Colonic mucosa (tissue), 4 donors: ENCODE results near the gene SULT1E1. TPM values are rescaled to one million over a fixed set of nuclear protein-coding genes. Genes with fewer than 3 reads are reported as not detected.

ENCODE experiments used
- DNase-seq: peaks from one replicate; pipeline ENCODE4 v3.0.0-alpha.2; 2020
- H3K27ac ChIP-seq: fragments of 200-600 bp; one replicate; pipeline ENCODE4 v1.8.0; 2021
- H3K27me3 ChIP-seq: fragments of 200-600 bp; one replicate; pipeline ENCODE4 v1.8.0; 2021
- H3K36me3 ChIP-seq: fragments of 200-600 bp; one replicate; pipeline ENCODE4 v1.8.0; 2021
- H3K4me1 ChIP-seq: fragments of 200-600 bp; one replicate; pipeline ENCODE4 v1.8.0; 2021; ENCODE audit warnings: mild to moderate bottlenecking
- H3K4me3 ChIP-seq: fragments of 200-600 bp; one replicate; pipeline ENCODE4 v1.8.0; 2021
- H3K9ac ChIP-seq, 2 donors: one replicate each; pipeline ENCODE4 v1.7.0; 2013; ENCODE audit warnings: control low read depth in 2 of 2, low read depth in 2 of 2, low read length in 2 of 2
- H3K9me3 ChIP-seq: fragments of 200-600 bp; one replicate; pipeline ENCODE4 v1.8.0; 2021
- CTCF ChIP-seq: fragments of 200-600 bp; IDR thresholded peaks from one replicate; pipeline ENCODE4 v1.8.0; 2022; ENCODE audit warnings: antibody characterized with exemption, mild to moderate bottlenecking
- intact Hi-C: fragments of 100-400 bp; cut with DNase I; formaldehyde crosslinking; loops from one replicate; pipeline ENCODE4 v1.14.1; 2022
- total RNA-seq, 2 donors: library from RNA; stranded (reverse); fragmentation: NEBNext Ultra II Directional in 1 of 2; extraction: Animal tissue kit (Norgen Biotek cat#: 25700) in 1 of 2; gene quantifications; one replicate each; pipeline ENCODE4 v1.2.1, GENCODE V29; 2021
- donor health status: healthy.
- donor health status: DM: no; HTN: no; CAD: no.
- donor health status: DM: no; HTN: no; CAD: no.

The SULT1E1 gene
- total RNA-seq, 2 donors from 2014 or later = 0.19 TPM; not detected in 1

- Histone ChIP-seq H3K36me3 (no peaks in the 10 kb centered on the region), H3K9ac (no peak overlapping the region)
- intact Hi-C loops = loop anchor here (5.0 kb wide), 3 partner anchors 54 to 131 kb away; no protein-coding TSS in a partner anchor
These were observed 36.9 kb downstream of the SULT1E1 start for GRCh38 chr4:69823048-69823447.

DNA sequence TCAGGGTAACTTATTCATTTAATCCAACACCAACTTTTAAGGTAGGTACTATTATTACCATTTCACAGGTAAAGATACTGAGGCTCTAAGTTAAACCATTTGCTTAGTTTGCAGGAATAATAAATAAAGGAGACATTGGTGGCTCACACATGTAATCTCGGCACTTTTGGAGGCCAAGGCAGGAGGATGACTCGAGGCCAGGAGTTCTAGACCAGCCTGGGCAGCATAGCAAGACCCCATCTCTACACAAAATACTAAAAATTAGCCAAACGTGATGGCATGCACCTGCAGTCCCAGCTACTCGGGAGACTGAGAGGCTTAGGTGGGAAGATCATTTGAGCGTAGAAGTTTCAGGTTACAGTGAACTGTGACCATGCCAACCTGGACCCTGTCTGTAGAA, 37.7 kb downstream of the SULT1E1 start:
- TF ChIP-seq CTCF = no peak
- Histone ChIP-seq H3K9ac (no peak overlapping the region), H3K9me3 (no peaks in the 10 kb centered on the region), H3K4me1 (no peaks in the 10 kb centered on the region), H3K36me3 (no peaks in the 10 kb centered on the region), H3K27ac (no peak overlapping the region), H3K27me3 (no peaks in the 10 kb centered on the region), H3K4me3 (no peak overlapping the region)
- intact Hi-C loops = loop anchor here (5.0 kb wide), 3 partner anchors 55 to 130 kb away; no protein-coding TSS in a partner anchor
- no peak for DNase-seq

More at GRCh38 chr4:69823048-69823447, 36.9 kb downstream of the SULT1E1 start:
- Histone ChIP-seq H3K4me1 (no peaks in the 10 kb centered on the region), H3K27me3 (no peaks in the 10 kb centered on the region), H3K9me3 (no peaks in the 10 kb centered on the region), H3K27ac (peak overlapping the region; percentile 72), H3K4me3 (no peak overlapping the region)
- TF ChIP-seq CTCF = no peak
- DNase-seq = no peak

DNA sequence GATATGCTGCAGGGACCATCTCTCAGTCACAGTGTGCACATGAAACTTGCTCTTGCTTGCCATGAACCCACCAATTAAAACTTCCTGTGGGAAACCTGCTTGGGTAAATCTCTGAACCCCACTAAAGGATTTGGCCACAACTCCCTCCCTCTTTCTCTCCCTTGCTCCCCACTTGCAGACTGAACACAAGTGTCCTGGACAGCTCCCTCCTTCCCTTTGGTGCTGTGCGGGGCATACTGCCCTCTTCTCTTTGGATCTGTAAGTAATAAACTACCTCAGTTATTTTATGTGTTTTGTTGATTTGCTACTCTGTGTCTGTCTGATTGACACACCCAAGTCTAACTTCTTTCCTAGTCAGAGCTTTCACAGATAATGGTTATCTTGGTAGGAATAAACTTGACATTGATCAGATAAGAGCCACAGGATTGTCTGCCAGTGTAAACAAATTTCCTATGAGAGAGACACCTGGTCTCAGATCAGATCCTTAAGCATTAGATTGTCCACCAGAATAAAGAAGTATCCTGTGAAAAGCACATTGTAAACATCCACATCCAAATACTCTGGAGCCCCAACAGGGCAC, 41.8 kb downstream of the SULT1E1 start:
- H3K36me3 ChIP-seq = no peaks in the 10 kb centered on the region
- H3K4me3 ChIP-seq = no peak overlapping the region
- no peaks in the 10 kb centered on the region for H3K4me1 ChIP-seq
- intact Hi-C loops = no loop called here
- TF ChIP-seq CTCF = no peak
- no peak overlapping the region for H3K9ac ChIP-seq
- no peak overlapping the region for H3K27ac ChIP-seq
- H3K27me3 ChIP-seq = no peaks in the 10 kb centered on the region
- H3K9me3 ChIP-seq = no peaks in the 10 kb centered on the region
- no peak for DNase-seq

DNA sequence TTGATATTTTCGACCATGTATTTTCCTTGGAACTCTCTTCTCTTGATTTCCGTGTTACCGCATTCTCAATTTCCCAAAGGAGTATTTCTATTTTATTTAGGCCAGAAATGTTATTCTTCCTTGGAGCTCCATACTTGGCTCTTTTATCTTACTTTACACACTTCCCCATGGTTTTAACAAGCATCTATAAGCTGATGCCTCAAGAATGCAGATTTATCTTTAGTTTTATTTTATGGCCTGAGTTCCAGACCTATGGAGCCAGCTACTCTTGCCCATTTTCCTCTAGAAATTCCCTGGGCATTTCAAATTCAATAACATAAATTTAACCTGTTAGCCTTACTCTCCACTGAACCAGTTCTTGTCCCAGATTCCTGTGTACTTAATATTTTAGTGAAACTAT, 43.7 kb downstream of the SULT1E1 start:
- H3K4me1 ChIP-seq = no peaks in the 10 kb centered on the region
- no peak overlapping the region for H3K4me3 ChIP-seq
- no peak overlapping the region for H3K9ac ChIP-seq
- H3K36me3 ChIP-seq = no peaks in the 10 kb centered on the region
- TF ChIP-seq CTCF = no peak
- no peak for DNase-seq
- intact Hi-C loops = no loop called here
- no peaks in the 10 kb centered on the region for H3K9me3 ChIP-seq
- H3K27ac ChIP-seq = no peak overlapping the region
- no peaks in the 10 kb centered on the region for H3K27me3 ChIP-seq

DNA sequence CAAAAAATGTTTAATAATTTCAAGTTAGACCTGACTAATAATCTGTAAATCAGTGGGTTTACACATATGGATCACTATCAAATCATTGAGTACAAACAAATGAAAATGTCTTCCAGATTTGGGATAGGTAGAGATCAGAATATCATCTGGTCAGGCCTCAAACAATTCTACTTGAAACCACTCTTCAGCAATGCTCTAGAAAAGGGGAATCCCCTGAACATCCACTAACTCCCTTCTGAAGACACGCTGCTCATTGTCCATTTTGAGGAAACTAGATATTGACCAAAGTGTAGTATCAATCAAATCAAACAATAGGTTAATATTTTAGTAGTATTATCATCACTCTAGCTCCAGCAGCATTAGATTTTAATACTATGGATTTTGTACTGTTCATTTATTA, 46.3 kb downstream of the SULT1E1 start:
- H3K36me3 ChIP-seq = no peaks in the 10 kb centered on the region
- H3K9ac ChIP-seq = no peak overlapping the region
- H3K4me3 ChIP-seq = no peak overlapping the region
- H3K27me3 ChIP-seq = no peaks in the 10 kb centered on the region
- H3K9me3 ChIP-seq = no peaks in the 10 kb centered on the region
- intact Hi-C loops = no loop called here
- no peak for DNase-seq
- H3K4me1 ChIP-seq = no peaks in the 10 kb centered on the region
- no peak overlapping the region for H3K27ac ChIP-seq
- no peak for TF ChIP-seq CTCF
